22Rv1 (cell line): ENCODE results near the gene CUL4A.

ENCODE experiments used
- ZFX ChIP-seq: fragments of 450-650 bp; IDR thresholded peaks from 2 replicates; pipeline ENCODE4 v1.6.1; 2017; ENCODE audit warnings: antibody characterized with exemption, borderline replicate concordance
- TF ChIP-seq, protein P1 (sequence below): fragments of 450-650 bp; IDR thresholded peaks from 2 replicates; pipeline ENCODE4 v1.5.1; 2017; ENCODE audit warnings: mild to moderate bottlenecking

DNA sequence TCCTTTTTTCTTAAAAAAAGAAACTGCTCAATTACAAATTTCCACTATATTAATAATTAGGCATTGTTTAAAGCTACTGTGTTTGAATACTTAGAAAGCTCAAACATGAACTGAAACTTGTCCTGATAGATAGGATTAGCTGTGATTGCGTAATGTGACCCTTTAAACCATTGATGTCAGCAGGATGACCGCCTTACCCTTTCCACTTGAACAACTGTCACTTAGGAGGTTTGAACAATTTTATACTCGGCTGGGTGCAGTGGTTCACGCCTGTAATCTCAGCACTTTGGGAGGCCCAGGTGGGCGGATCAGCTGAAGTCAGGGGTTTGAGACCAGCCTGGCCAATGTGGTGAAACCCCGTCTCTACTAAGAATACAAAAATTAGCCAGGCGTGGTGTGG is 90.5 kb downstream of the CUL4A start:
- TF ChIP-seq, protein P1, sequence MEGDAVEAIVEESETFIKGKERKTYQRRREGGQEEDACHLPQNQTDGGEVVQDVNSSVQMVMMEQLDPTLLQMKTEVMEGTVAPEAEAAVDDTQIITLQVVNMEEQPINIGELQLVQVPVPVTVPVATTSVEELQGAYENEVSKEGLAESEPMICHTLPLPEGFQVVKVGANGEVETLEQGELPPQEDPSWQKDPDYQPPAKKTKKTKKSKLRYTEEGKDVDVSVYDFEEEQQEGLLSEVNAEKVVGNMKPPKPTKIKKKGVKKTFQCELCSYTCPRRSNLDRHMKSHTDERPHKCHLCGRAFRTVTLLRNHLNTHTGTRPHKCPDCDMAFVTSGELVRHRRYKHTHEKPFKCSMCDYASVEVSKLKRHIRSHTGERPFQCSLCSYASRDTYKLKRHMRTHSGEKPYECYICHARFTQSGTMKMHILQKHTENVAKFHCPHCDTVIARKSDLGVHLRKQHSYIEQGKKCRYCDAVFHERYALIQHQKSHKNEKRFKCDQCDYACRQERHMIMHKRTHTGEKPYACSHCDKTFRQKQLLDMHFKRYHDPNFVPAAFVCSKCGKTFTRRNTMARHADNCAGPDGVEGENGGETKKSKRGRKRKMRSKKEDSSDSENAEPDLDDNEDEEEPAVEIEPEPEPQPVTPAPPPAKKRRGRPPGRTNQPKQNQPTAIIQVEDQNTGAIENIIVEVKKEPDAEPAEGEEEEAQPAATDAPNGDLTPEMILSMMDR, result no peak
- no peak for TF ChIP-seq ZFX
